Activated CD8-positive, alpha-beta memory T cell treated with anti-CD3 and anti-CD28 coated beads, Interleukin-2, amount 50 U/mL, for 1 hour (primary cell): ENCODE data around the gene OS9.

Source experiments
- DNase-seq: peaks from one replicate; pipeline ENCODE4 v3.0.0-alpha.2; 2020; ENCODE audit errors: extremely low read depth

OS9 gene

GRCh38 chr12:57753756-57754337 lies 59.9 kb downstream of the OS9 start:
- no peak for DNase-seq

- DNase-seq: peak; percentile 74
These were observed 60.7 kb downstream of the OS9 start, which contains the start of gene MARCHF9 for GRCh38 chr12:57754411-57755193. Gene MARCHF9, plus strand, starts transcription at chr12:57755103. Its CDS starts 426 bp downstream, at chr12:57755529.

GRCh38 chr12:57755194-57755453 lies 61.2 kb downstream of the OS9 start:
- DNase-seq: no peak

- DNase-seq: no peak
These were observed 61.8 kb downstream of the OS9 start for GRCh38 chr12:57755454-57756372.

- DNase-seq: no peak
These were observed 62.7 kb downstream of the OS9 start for GRCh38 chr12:57756406-57757341.

- no peak for DNase-seq
These were observed 63.8 kb downstream of the OS9 start for GRCh38 chr12:57757771-57758170.

- DNase-seq: no peak
These were observed 64.8 kb downstream of the OS9 start for GRCh38 chr12:57758552-57759359.

GRCh38 chr12:57759360-57759980 lies 65.5 kb downstream of the OS9 start:
- no peak for DNase-seq

GRCh38 chr12:57760347-57760982 lies 66.5 kb downstream of the OS9 start:
- DNase-seq: no peak

GRCh38 chr12:57761391-57761998 lies 67.6 kb downstream of the OS9 start:
- no peak for DNase-seq

GRCh38 chr12:57762463-57762862 lies 68.5 kb downstream of the OS9 start:
- no peak for DNase-seq

- no peak for DNase-seq
These were observed 70.1 kb downstream of the OS9 start for GRCh38 chr12:57763881-57764661.

- DNase-seq: no peak
These were observed 70.7 kb downstream of the OS9 start for GRCh38 chr12:57764662-57765002.

GRCh38 chr12:57765003-57765697 lies 71.2 kb downstream of the OS9 start:
- DNase-seq: no peak

GRCh38 chr12:57765698-57766463 lies 71.9 kb downstream of the OS9 start:
- DNase-seq: no peak

- DNase-seq: no peak
These were observed 72.8 kb downstream of the OS9 start, which contains the start of gene CYP27B1 for GRCh38 chr12:57766464-57767304. Gene CYP27B1, minus strand, starts transcription at chr12:57767078. Its CDS starts 37 bp downstream, at chr12:57767041.
